ENCODE results near the gene ADK. TPM values are rescaled to one million over a fixed set of nuclear protein-coding genes. Genes with fewer than 3 reads are reported as not detected.
A peak's percentile ranks its signal among the peaks of the same experiment; 100 is the strongest.

The ADK gene
- total and polyA plus RNA-seq, 7 donors = 17.8 to 32.3 (median 23.6) TPM

DNA sequence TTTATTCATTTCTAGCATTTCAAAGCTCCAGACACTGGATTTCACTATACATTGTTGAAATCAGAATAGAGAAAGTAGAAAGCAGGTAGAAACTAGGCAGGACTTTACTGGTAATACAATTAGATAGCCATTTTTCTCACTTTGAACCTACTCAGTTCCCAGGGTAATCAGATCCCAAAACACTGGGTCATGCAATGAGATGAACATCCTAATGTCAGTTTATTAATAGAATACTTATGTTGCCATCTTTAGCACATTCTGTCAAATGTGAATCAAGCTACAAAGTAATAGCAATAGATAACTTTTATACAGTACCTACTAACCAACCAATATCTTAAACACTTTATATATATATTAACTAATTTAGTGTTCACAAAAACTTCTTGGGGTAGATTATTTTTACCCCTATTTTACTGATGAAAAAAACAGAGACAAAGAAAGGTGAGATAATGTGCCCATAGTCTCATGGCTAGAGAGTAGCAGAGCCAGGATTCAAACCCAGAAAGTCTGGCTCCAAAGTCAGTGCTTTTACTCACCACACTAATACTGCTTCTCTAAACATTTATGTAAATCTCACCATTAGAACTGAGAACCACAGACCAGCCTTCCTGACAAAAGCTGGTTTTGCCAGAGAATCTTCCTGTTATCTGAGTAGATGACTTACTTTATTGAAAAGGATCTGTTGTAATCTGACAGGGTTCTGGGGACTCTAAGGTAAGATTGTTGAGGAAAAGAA is 521.6 kb downstream of the ADK start:
- intact Hi-C loops (cut with DNase I) = no loop called here
- no peaks in the 10 kb centered on the region for H3K27me3 ChIP-seq (ENCODE audit: insufficient read depth in 3 of 3, low read length in 2 of 3)
- H3K9me3 ChIP-seq = no peaks in the 10 kb centered on the region
- peaks cover 37% of the 10 kb centered on the region for H3K4me1 ChIP-seq
- ATAC-seq (peak; percentile 64 to 89 (median 82)), DNase-seq (no peak)
- TF ChIP-seq, protein P1, sequence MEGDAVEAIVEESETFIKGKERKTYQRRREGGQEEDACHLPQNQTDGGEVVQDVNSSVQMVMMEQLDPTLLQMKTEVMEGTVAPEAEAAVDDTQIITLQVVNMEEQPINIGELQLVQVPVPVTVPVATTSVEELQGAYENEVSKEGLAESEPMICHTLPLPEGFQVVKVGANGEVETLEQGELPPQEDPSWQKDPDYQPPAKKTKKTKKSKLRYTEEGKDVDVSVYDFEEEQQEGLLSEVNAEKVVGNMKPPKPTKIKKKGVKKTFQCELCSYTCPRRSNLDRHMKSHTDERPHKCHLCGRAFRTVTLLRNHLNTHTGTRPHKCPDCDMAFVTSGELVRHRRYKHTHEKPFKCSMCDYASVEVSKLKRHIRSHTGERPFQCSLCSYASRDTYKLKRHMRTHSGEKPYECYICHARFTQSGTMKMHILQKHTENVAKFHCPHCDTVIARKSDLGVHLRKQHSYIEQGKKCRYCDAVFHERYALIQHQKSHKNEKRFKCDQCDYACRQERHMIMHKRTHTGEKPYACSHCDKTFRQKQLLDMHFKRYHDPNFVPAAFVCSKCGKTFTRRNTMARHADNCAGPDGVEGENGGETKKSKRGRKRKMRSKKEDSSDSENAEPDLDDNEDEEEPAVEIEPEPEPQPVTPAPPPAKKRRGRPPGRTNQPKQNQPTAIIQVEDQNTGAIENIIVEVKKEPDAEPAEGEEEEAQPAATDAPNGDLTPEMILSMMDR (IDR thresholded peaks at IDR 0.05) = no peak
- H3K36me3 ChIP-seq (ENCODE audit: insufficient read depth in 1 of 2, low read depth in 1 of 2) = peaks cover 0 to 3% of the 10 kb centered on the region in 2 donors
- H3K27ac ChIP-seq = peak overlapping the region; percentile 81
- peak overlapping the region; percentile 10 for H3K4me3 ChIP-seq

DNA sequence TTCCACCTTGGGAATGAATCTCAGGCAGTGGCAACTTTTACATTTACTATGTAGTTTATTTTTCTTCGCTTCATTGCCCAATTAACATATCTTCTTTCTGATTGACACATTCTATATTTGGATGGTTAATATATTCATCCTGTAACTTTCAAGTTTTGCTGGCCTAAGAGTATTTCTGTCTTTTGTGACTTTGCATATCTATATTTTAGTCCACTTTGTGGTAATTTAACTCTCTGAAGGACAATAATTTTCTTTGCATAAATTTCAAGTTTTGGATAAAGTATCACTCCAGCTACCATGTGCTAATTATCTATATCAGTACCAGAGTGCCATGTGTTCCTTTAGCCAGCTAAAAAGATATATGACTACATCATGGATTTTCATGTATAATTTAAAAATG is 523.9 kb downstream of the ADK start:
- no peaks in the 10 kb centered on the region for H3K9me3 ChIP-seq
- no peak overlapping the region for H3K27ac ChIP-seq
- H3K36me3 ChIP-seq (ENCODE audit: insufficient read depth in 1 of 2, low read depth in 1 of 2) = peaks cover 0 to 4% of the 10 kb centered on the region in 2 donors
- TF ChIP-seq, protein P1 (IDR thresholded peaks at IDR 0.05) = no peak
- 79 to 97% (median 81%) methylated on average over 1 of the region's 1 CpG for WGBS, 3 donors
- DNase-seq (no peak), ATAC-seq (no peak)
- no peak overlapping the region for H3K4me3 ChIP-seq
- intact Hi-C loops (cut with DNase I) = no loop called here
- H3K27me3 ChIP-seq (ENCODE audit: insufficient read depth in 3 of 3, low read length in 2 of 3) = no peaks in the 10 kb centered on the region
- peaks cover 47% of the 10 kb centered on the region for H3K4me1 ChIP-seq

DNA sequence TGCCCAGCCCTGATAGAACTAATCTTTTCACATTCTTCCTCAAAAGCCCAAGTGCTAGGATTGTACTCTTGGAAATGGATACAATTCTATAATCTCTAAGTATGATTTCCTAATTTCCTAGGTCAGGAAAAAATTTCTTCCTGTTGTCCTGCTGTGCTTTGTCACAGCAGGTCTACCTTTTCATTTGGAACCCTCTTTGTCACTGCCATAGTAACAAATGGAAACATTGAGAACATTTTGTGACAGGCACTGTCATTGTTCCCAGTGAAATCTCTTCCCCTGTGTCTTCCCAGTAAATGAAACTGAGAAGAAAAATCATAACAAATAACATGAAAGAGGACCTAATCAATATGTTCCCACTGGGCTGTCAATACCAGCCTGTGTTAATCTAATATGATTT is 524.5 kb downstream of the ADK start:
- ATAC-seq (no peak), DNase-seq (no peak)
- intact Hi-C loops (cut with DNase I) = no loop called here
- H3K4me3 ChIP-seq = no peak overlapping the region
- H3K9me3 ChIP-seq = no peaks in the 10 kb centered on the region
- TF ChIP-seq, protein P1 (IDR thresholded peaks at IDR 0.05) = no peak
- H3K27ac ChIP-seq = no peak overlapping the region
- H3K4me1 ChIP-seq = peaks cover 41% of the 10 kb centered on the region
- no peaks in the 10 kb centered on the region for H3K27me3 ChIP-seq (ENCODE audit: insufficient read depth in 3 of 3, low read length in 2 of 3)
- H3K36me3 ChIP-seq (ENCODE audit: insufficient read depth in 1 of 2, low read depth in 1 of 2) = peaks cover 0 to 4% of the 10 kb centered on the region in 2 donors

DNA sequence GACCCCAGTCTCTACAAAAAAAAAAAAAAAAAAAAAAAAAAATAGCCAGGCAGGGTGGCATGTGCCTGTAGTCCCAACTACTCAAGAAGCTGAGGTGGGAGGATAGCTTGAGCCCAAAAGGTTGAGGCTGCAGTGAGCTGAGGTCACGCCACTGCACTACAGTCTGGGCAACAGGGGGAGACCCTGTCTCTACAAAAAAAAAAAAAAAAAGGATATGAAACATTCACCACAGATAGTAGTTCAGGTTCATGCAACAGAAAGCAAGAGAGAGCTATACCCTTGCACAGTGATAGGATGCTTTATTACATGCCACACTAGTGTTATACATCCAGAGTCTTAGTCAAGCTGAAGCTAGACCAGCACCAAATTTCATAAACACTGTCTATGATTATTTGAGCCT is 526.9 kb downstream of the ADK start:
- no peaks in the 10 kb centered on the region for H3K27me3 ChIP-seq (ENCODE audit: insufficient read depth in 3 of 3, low read length in 2 of 3)
- no peak overlapping the region for H3K27ac ChIP-seq
- H3K4me1 ChIP-seq = peaks cover 28% of the 10 kb centered on the region
- TF ChIP-seq, protein P1 (IDR thresholded peaks at IDR 0.05) = no peak
- WGBS, 3 donors = 97 to 100% (median 100%) methylated on average over 1 of the region's 1 CpG
- no peak for ATAC-seq
- no peak overlapping the region for H3K4me3 ChIP-seq
- H3K36me3 ChIP-seq (ENCODE audit: insufficient read depth in 1 of 2, low read depth in 1 of 2) = peaks cover 0 to 4% of the 10 kb centered on the region in 2 donors
- intact Hi-C loops (cut with DNase I) = no loop called here
- no peak for DNase-seq
- H3K9me3 ChIP-seq = no peaks in the 10 kb centered on the region
